Nephron (organoid): ENCODE measurements around the gene TAF13.

Source experiments
- H3K27ac Mint-ChIP-seq, 3 experiments: 2 replicates each; pipeline ENCODE4 v1.8.0; 2020; ENCODE audit warnings: mixed read lengths in 3 of 3, mild to moderate bottlenecking in 2 of 3, moderate library complexity in 1 of 3
- H3K27me3 Mint-ChIP-seq: 2 replicates; pipeline ENCODE4 v1.8.0; 2021; ENCODE audit warnings: low read depth, mild to moderate bottlenecking, moderate library complexity, mixed read lengths
- H3K36me3 Mint-ChIP-seq: 2 replicates; pipeline ENCODE4 v1.8.0; 2020; ENCODE audit warnings: low read depth, mixed read lengths
- H3K4me1 Mint-ChIP-seq: 2 replicates; pipeline ENCODE4 v1.8.0; 2020; ENCODE audit warnings: mixed read lengths
- H3K4me3 Mint-ChIP-seq, 3 experiments: 2 replicates each; pipeline ENCODE4 v1.8.0; 2020; ENCODE audit warnings: mild to moderate bottlenecking in 3 of 3, mixed read lengths in 3 of 3, moderate library complexity in 2 of 3
- H3K9me3 Mint-ChIP-seq: 2 replicates; pipeline ENCODE4 v1.8.0; 2020; ENCODE audit warnings: mixed read lengths
- TF ChIP-seq, protein P1 (sequence below), 3 experiments: fragments of 200-600 bp; sonication (generic); IDR thresholded peaks; one replicate each; pipeline ENCODE4 v1.5.0; 2021; ENCODE audit warnings: antibody characterized with exemption in 3 of 3; ENCODE audit not compliant: unreplicated experiment in 3 of 3

The TAF13 gene

DNA sequence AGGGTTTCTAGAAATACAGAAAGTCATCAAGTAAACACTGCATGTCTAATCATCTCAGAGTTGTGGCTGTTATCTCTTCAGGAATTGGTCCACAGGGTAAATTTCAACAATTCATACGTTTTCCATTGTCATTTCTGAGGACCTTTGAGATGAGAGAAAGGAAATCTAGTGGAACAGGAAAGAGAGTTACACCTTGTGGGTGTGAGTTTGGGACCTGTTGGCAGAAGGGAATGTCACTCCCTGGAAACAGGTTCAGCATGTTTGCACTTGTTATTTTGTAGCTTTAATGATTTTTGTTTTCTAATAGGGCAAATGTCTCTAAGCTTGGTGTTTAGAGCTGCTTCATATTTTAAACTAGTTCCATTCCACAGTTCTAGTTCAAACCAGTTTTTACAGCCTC, 20.3 kb upstream of the TAF13 start:
- TF ChIP-seq, protein P1, sequence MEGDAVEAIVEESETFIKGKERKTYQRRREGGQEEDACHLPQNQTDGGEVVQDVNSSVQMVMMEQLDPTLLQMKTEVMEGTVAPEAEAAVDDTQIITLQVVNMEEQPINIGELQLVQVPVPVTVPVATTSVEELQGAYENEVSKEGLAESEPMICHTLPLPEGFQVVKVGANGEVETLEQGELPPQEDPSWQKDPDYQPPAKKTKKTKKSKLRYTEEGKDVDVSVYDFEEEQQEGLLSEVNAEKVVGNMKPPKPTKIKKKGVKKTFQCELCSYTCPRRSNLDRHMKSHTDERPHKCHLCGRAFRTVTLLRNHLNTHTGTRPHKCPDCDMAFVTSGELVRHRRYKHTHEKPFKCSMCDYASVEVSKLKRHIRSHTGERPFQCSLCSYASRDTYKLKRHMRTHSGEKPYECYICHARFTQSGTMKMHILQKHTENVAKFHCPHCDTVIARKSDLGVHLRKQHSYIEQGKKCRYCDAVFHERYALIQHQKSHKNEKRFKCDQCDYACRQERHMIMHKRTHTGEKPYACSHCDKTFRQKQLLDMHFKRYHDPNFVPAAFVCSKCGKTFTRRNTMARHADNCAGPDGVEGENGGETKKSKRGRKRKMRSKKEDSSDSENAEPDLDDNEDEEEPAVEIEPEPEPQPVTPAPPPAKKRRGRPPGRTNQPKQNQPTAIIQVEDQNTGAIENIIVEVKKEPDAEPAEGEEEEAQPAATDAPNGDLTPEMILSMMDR (IDR thresholded peaks at IDR 0.05; ENCODE audit: unreplicated experiment in 3 of 3), result no peak
- H3K27me3 Mint-ChIP-seq, result no peaks in the 10 kb centered on the region
- H3K9me3 Mint-ChIP-seq, result no peaks in the 10 kb centered on the region
- peaks cover 25% of the 10 kb centered on the region for H3K4me1 Mint-ChIP-seq
- H3K4me3 Mint-ChIP-seq, result no peak overlapping the region
- H3K36me3 Mint-ChIP-seq, result peaks cover 19% of the 10 kb centered on the region
- H3K27ac Mint-ChIP-seq, result no peak overlapping the region

DNA sequence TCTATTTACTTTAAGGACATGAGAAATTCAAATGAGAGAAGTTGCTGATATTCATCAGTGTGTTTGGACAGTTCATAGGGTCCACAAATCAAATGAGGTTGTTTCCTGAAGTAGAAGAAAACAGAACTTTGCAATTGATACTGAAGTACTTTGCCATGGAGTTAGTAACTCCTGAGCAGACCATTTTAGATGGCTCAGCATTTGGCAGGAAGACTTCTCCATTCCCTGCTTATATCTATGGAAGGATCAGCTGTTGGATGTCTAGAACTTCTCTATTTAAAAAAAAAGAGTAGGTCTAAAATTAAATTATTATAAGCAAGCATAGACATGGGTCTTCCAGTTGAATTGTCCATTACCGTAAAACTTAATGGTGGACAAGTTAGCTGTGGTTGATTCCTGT, 19.8 kb upstream of the TAF13 start:
- Mint-ChIP-seq H3K4me3 (no peak overlapping the region), H3K27me3 (no peaks in the 10 kb centered on the region), H3K27ac (no peak overlapping the region), H3K36me3 (peaks cover 19% of the 10 kb centered on the region), H3K4me1 (peaks cover 27% of the 10 kb centered on the region), H3K9me3 (no peaks in the 10 kb centered on the region)
- TF ChIP-seq, protein P1 (IDR thresholded peaks at IDR 0.05; ENCODE audit: unreplicated experiment in 3 of 3), result no peak

DNA sequence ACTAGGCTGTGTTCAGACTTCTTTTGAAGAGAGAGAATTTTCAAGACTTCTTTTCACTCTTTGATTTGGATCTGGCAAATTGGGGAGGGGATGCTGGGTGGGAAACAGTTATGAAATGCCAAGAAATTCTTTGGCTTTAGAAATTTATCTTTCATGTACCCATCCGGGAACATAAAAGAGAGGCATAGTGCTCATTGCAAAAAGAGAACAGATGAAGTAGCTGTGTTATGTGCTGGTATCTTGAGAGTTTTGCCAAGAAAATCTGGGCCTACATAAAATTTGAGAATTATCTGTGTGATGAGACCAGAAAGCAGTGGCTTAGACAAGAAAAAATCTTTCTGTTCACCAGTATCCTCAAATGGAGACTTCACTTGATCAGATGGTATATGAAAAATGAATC, 19.1 kb upstream of the TAF13 start:
- H3K9me3 Mint-ChIP-seq, result no peaks in the 10 kb centered on the region
- no peak overlapping the region for H3K27ac Mint-ChIP-seq
- no peaks in the 10 kb centered on the region for H3K27me3 Mint-ChIP-seq
- H3K4me3 Mint-ChIP-seq, result peak overlapping the region in 2 of 3 experiments; percentile 23 to 35
- H3K36me3 Mint-ChIP-seq, result peaks cover 23% of the 10 kb centered on the region
- H3K4me1 Mint-ChIP-seq, result peaks cover 24% of the 10 kb centered on the region
- TF ChIP-seq, protein P1 (IDR thresholded peaks at IDR 0.05; ENCODE audit: unreplicated experiment in 3 of 3), result no peak

DNA sequence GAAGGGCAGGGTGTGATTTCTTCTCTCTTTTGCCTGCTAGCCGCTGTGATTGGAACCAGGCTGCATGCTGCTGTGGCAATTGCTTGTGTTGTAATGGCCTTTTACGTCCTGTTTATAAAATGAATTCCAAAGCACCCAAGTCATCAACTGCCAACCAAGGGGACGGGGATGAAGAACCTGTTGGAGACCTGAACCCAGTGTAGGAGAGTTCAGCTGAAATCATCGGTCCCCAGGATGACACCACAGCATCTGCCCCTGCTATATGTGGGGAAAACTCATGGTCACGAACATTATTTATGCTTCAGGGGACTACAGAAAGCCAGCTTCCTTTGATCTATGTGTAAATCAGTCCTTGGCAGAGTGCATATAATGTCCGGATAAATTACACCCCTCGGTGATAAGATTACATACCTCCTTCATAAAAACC, 18.6 kb upstream of the TAF13 start:
- Mint-ChIP-seq H3K27me3 (no peaks in the 10 kb centered on the region), H3K36me3 (peaks cover 24% of the 10 kb centered on the region), H3K27ac (peak overlapping the region in 1 of 3 experiments; percentile 31), H3K4me1 (peaks cover 22% of the 10 kb centered on the region), H3K4me3 (peak overlapping the region in 2 of 3 experiments; percentile 23 to 35), H3K9me3 (no peaks in the 10 kb centered on the region)
- TF ChIP-seq, protein P1 (IDR thresholded peaks at IDR 0.05; ENCODE audit: unreplicated experiment in 3 of 3), result no peak

DNA sequence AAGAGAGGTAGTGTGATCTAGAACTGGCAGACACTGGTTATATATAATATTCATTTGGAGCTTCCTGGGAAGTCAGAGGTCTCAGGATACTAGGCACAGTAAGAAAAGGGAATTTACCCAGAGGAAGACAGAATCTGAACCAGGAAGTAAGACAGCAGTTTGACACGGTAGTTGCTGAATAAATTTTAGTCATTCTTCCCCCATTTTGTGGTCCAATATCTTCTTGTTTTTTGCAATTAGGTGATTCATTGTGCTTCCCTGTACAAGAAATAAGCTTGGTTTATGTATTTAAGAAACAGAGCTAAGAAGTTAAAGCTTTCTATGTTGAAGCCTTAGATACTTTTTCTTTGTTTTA, 16.0 kb upstream of the TAF13 start:
- peak overlapping the region; percentile 97 to 99 (median 98) for H3K27ac Mint-ChIP-seq
- TF ChIP-seq, protein P1 (IDR thresholded peaks at IDR 0.05; ENCODE audit: unreplicated experiment in 3 of 3), result no peak
- H3K36me3 Mint-ChIP-seq, result peaks cover 27% of the 10 kb centered on the region
- no peaks in the 10 kb centered on the region for H3K9me3 Mint-ChIP-seq
- H3K4me1 Mint-ChIP-seq, result peaks cover 22% of the 10 kb centered on the region
- H3K27me3 Mint-ChIP-seq, result no peaks in the 10 kb centered on the region
- peak overlapping the region; percentile 94 to 95 (median 95) for H3K4me3 Mint-ChIP-seq

DNA sequence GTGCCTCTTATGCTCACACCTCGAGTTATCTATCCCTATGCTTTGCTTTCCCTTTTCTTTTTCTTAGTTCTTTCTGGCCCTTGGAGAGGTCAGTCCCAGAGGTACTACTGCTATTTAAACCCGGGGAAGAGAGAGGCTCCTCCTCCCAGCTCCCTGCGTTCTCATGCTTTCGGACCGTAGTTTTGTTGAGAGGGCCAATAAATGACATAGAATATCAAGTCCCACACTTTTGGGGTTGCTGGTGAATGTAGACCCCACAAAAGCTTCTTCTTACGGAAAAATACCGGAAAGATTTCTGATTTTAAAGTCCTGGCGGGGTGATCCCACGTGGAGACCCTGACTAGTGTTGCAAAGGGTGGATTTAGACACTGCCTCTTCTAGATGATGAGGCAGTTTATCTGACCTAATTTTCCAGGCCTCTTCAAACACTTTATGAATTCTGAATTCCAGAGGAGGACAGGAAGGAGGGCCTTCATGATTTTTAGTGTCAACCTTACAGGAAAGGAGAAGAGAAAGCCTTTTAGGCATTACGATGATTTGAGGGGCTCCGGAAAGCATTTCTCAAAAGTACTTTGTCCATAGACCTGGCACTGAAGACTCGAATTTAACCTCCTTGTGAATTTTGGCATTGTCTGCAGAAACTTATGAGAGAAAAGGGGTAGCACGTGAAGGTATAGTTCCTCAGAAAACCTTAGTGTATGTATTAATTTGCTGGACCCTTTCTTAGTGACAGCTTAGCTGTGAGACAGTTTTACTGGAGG, 15.5 kb upstream of the TAF13 start:
- H3K36me3 Mint-ChIP-seq, result peaks cover 27% of the 10 kb centered on the region
- TF ChIP-seq, protein P1 (IDR thresholded peaks at IDR 0.05; ENCODE audit: unreplicated experiment in 3 of 3), result no peak
- H3K9me3 Mint-ChIP-seq, result no peaks in the 10 kb centered on the region
- no peaks in the 10 kb centered on the region for H3K27me3 Mint-ChIP-seq
- H3K4me3 Mint-ChIP-seq, result peak overlapping the region; percentile 94 to 95 (median 95)
- H3K4me1 Mint-ChIP-seq, result peaks cover 22% of the 10 kb centered on the region
- H3K27ac Mint-ChIP-seq, result peak overlapping the region; percentile 97 to 99 (median 98)
